SK-N-SH (cell line): ENCODE results near the gene MIF4GD. TPM values are rescaled to one million over a fixed set of nuclear protein-coding genes. Genes with fewer than 3 reads are reported as not detected.

Experiments used
- CTCF ChIA-PET: fragments of 300-600, 350-600 bp; formaldehyde crosslinking; extraction: SDS; loops from one replicate; lab custom pipeline; 2021; lab: Yijun Ruan, JAX
- POLR2A ChIA-PET: fragments of 350-600 bp; sonication (Branson Sonifier 250); formaldehyde crosslinking; extraction: SDS; loops from one replicate; lab custom pipeline; 2020; ENCODE audit warnings: antibody characterized with exemption, inconsistent platforms; lab: Yijun Ruan, JAX
- DNase-seq: peaks from one replicate; pipeline ENCODE4 v3.0.0; 2012
- H2AFZ ChIP-seq: fragments of 200-600 bp; sonication (generic); 2 replicates; pipeline ENCODE4 v1.8.1; 2016; ENCODE audit warnings: antibody characterized with exemption, mild to moderate bottlenecking, low read depth
- H3F3A ChIP-seq: fragments of 200-600 bp; sonication (generic); replicated peaks from 2 replicates; pipeline ENCODE3; 2016; ENCODE audit warnings: antibody characterized with exemption, mild to moderate bottlenecking; ENCODE audit not compliant: insufficient read depth
- H3K27ac ChIP-seq, 2 experiments: fragments of 200-500 bp in 1 of 2; fragments of 200-600 bp in 1 of 2; sonication (Bioruptor generic) in 1 of 2; sonication (generic), shearing (Covaris generic) in 1 of 2; 2 replicates each; pipeline versions ENCODE4 v1.5.1 to v1.6.1; 2014 to 2016; ENCODE audit warnings: low read depth in 2 of 2, inconsistent platforms in 1 of 2, low read length in 1 of 2, mild to moderate bottlenecking in 1 of 2, mixed read lengths in 1 of 2
- H3K27me3 ChIP-seq: fragments of 200-600 bp; sonication (generic), shearing (Covaris generic); 2 replicates; pipeline ENCODE4 v1.6.1; 2016; ENCODE audit warnings: mixed run types; ENCODE audit not compliant: insufficient read depth
- H3K36me3 ChIP-seq, 2 experiments: fragments of 200-500 bp in 1 of 2; fragments of 200-600 bp in 1 of 2; sonication (Bioruptor generic) in 1 of 2; sonication (generic) in 1 of 2; replicated peaks in 1 of 2; 2 replicates each; pipeline versions ENCODE3 to v1.5.1; 2014 to 2016; ENCODE audit warnings: low read length in 1 of 2, mild to moderate bottlenecking in 1 of 2; ENCODE audit not compliant: insufficient read depth in 2 of 2, control insufficient read depth in 1 of 2
- H3K4me1 ChIP-seq, 2 experiments: fragments of 200-500 bp in 1 of 2; fragments of 200-600 bp in 1 of 2; sonication (Bioruptor generic) in 1 of 2; sonication (generic), shearing (Covaris generic) in 1 of 2; 2 replicates each; pipeline versions ENCODE4 v1.5.1 to v1.6.1; 2014 to 2016; ENCODE audit warnings: low read depth in 1 of 2, low read length in 1 of 2, mixed run types in 1 of 2; ENCODE audit not compliant: insufficient read depth in 2 of 2, control insufficient read depth in 1 of 2
- H3K4me2 ChIP-seq: fragments of 200-600 bp; sonication (generic), shearing (Covaris generic); 2 replicates; pipeline ENCODE4 v1.6.1; 2017; ENCODE audit warnings: mixed run types
- H3K4me3 ChIP-seq, 2 experiments: fragments of 200-500 bp in 1 of 2; fragments of 200-600 bp in 1 of 2; sonication (Bioruptor generic) in 1 of 2; sonication (generic), shearing (Covaris generic) in 1 of 2; 2 replicates each; pipeline versions ENCODE4 v1.5.1 to v1.8.1; 2014 to 2016; ENCODE audit warnings: low read depth in 2 of 2, inconsistent platforms in 1 of 2, low read length in 1 of 2, mild to moderate bottlenecking in 1 of 2, mixed read lengths in 1 of 2, moderate library complexity in 1 of 2
- H3K79me2 ChIP-seq: fragments of 200-600 bp; sonication (generic); 2 replicates; pipeline ENCODE4 v1.8.1; 2017; ENCODE audit warnings: mild to moderate bottlenecking; ENCODE audit not compliant: insufficient read depth
- H3K9ac ChIP-seq: fragments of 200-600 bp; sonication (generic); 2 replicates; pipeline ENCODE4 v1.6.1; 2017; ENCODE audit warnings: mixed run types
- H3K9me2 ChIP-seq: fragments of 200-600 bp; sonication (generic); 2 replicates; pipeline ENCODE4 v1.6.1; 2017; ENCODE audit warnings: mixed run types
- H3K9me3 ChIP-seq: fragments of 200-600 bp; sonication (generic); 2 replicates; pipeline ENCODE4 v1.6.1; 2017; ENCODE audit warnings: mixed run types, mild to moderate bottlenecking, moderate library complexity
- H4K20me1 ChIP-seq: fragments of 200-600 bp; sonication (generic); 2 replicates; pipeline ENCODE4 v1.6.1; 2017; ENCODE audit warnings: mild to moderate bottlenecking, mixed run types; ENCODE audit not compliant: insufficient read depth
- FOXJ3 ChIP-seq: sonication (generic); formaldehyde crosslinking; IDR thresholded peaks from 2 replicates; pipeline ENCODE4 v1.5.1; 2020; ENCODE audit warnings: mild to moderate bottlenecking, missing genetic modification reagents
- GABPA ChIP-seq: IDR thresholded peaks from 2 replicates; pipeline ENCODE4 v1.4.0; 2012; ENCODE audit warnings: low read depth, mild to moderate bottlenecking
- JUND ChIP-seq: IDR thresholded peaks from 2 replicates; pipeline ENCODE4 v1.4.0; 2012
- PBX3 ChIP-seq: IDR thresholded peaks from 2 replicates; pipeline ENCODE4; 2012
- RAD21 ChIP-seq: IDR thresholded peaks from 2 replicates; pipeline ENCODE4 v1.6.1; 2012; ENCODE audit warnings: mild to moderate bottlenecking, low read length
- RXRA ChIP-seq: IDR thresholded peaks from 2 replicates; pipeline ENCODE4 v1.4.0; 2012; ENCODE audit warnings: low read depth, mild to moderate bottlenecking, borderline replicate concordance
- SIN3A ChIP-seq: IDR thresholded peaks from 2 replicates; pipeline ENCODE4 v1.6.1; 2012; ENCODE audit warnings: low read depth, mild to moderate bottlenecking, low read length, moderate library complexity, borderline replicate concordance
- SMC3 ChIP-seq: IDR thresholded peaks from 2 replicates; pipeline ENCODE4 v1.6.1; 2012; ENCODE audit warnings: low read depth, low read length, improper control_type of control experiment
- TAF1 ChIP-seq: IDR thresholded peaks from 2 replicates; pipeline ENCODE4 v1.6.1; 2012; ENCODE audit warnings: low read depth, mild to moderate bottlenecking, low read length, moderate library complexity, borderline replicate concordance
- TEAD4 ChIP-seq: IDR thresholded peaks from 2 replicates; pipeline ENCODE4 v1.4.0; 2012; ENCODE audit warnings: mild to moderate bottlenecking, borderline replicate concordance; ENCODE audit not compliant: insufficient read depth
- USF2 ChIP-seq: fragments of 150-350 bp; IDR thresholded peaks from 2 replicates; pipeline ENCODE4 v1.6.1; 2017; ENCODE audit warnings: antibody characterized with exemption, low read length, low read depth, borderline replicate concordance
- WGBS: methylation state at CpG from one replicate; pipeline ENCODE4 v1.1.6; 2017; ENCODE audit warnings: low lambda C conversion rate; 5-methylcytosine and 5-hydroxymethylcytosine counted together
- polyA plus RNA-seq, 3 experiments: library from polyadenylated mRNA; depleted of rRNA; stranded (reverse); fragments of >200 nt; gene quantifications; 2 replicates each; pipeline ENCODE4 v1.2.3, GENCODE V29; 2012
- TF ChIP-seq, protein P1 (sequence below): IDR thresholded peaks from 2 replicates; pipeline ENCODE4 v1.4.0; 2012; ENCODE audit warnings: low read depth, borderline replicate concordance

The MIF4GD gene
- polyA plus RNA-seq, 1 of the 3 experiments (the other 2 are of a cell fraction) = 65.4 TPM

GRCh38 chr17:75219815-75220214 lies 51.2 kb downstream of the MIF4GD start:
- CTCF ChIA-PET = interaction anchor here (1.0 to 14.9 kb wide), 8 partner anchors 11 to 231 kb away, joined by 3 to 136 read pairs (median 4); partner anchors contain the start of genes GGA3 and MRPS7
- Histone ChIP-seq H4K20me1 (no peaks in the 10 kb centered on the region), H3K79me2 (peaks cover 17% of the 10 kb centered on the region), H3K4me1 (no peaks in the 10 kb centered on the region), H3K9me3 (no peaks in the 10 kb centered on the region), H3K4me2 (no peak overlapping the region), H3K4me3 (no peak overlapping the region), H3K36me3 (peaks cover 30 to 57% of the 10 kb centered on the region in 2 experiments), H3K27me3 (no peaks in the 10 kb centered on the region), H3K9ac (no peak overlapping the region), H3F3A (peaks cover 5% of the 10 kb centered on the region), H3K9me2 (no peaks in the 10 kb centered on the region), H3K27ac (no peak overlapping the region), H2AFZ (no peak overlapping the region)
- POLR2A ChIA-PET = no interaction called here
- DNase-seq = no peak
- WGBS = 95% methylated on average over 3 of the region's 3 CpGs
- TF ChIP-seq RAD21 (no peak), TAF1 (no peak), JUND (no peak), USF2 (no peak), SMC3 (no peak), FOXJ3 (no peak), SIN3A (no peak), PBX3 (no peak), GABPA (no peak), TEAD4 (no peak), RXRA (no peak)

DNA sequence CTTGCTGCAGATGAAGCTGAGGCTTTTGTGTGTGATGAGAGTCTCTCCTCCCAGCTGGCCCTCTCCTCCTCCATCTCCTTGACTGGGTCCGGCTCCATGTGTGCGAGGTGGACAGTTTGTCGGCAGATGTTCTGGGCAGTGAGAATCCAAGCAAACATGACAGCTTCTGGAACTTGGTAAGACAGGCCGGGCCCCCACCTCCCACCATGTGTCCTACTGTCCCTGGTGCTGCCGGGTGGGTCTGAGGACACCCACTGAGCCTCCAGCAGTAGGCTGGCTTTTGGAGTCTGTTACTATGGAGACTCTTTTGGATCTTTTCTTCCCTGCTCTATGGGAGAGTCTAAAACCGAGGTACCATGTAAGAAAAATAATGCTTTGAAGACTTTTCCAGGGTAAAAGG lies 52.9 kb downstream of the MIF4GD start:
- H3K36me3 ChIP-seq = peaks cover 32 to 65% of the 10 kb centered on the region in 2 experiments
- H2AFZ ChIP-seq = no peak overlapping the region
- WGBS = 99% methylated on average over 2 of the region's 6 CpGs
- H3K9me3 ChIP-seq = no peaks in the 10 kb centered on the region
- H4K20me1 ChIP-seq = no peaks in the 10 kb centered on the region
- no peak overlapping the region for H3K9ac ChIP-seq
- H3F3A ChIP-seq = peaks cover 5% of the 10 kb centered on the region
- no peaks in the 10 kb centered on the region for H3K4me1 ChIP-seq
- peaks cover 17% of the 10 kb centered on the region; the same call in 1 of the 2 replicates for H3K79me2 ChIP-seq
- CTCF ChIA-PET = interaction anchor here (1.0 to 14.9 kb wide), 5 partner anchors 11 to 104 kb away, joined by 3 to 136 read pairs (median 3); partner anchors contain the start of gene MIF4GD
- no peak overlapping the region for H3K4me2 ChIP-seq
- no peak for TF ChIP-seq SIN3A
- TF ChIP-seq, protein P1, sequence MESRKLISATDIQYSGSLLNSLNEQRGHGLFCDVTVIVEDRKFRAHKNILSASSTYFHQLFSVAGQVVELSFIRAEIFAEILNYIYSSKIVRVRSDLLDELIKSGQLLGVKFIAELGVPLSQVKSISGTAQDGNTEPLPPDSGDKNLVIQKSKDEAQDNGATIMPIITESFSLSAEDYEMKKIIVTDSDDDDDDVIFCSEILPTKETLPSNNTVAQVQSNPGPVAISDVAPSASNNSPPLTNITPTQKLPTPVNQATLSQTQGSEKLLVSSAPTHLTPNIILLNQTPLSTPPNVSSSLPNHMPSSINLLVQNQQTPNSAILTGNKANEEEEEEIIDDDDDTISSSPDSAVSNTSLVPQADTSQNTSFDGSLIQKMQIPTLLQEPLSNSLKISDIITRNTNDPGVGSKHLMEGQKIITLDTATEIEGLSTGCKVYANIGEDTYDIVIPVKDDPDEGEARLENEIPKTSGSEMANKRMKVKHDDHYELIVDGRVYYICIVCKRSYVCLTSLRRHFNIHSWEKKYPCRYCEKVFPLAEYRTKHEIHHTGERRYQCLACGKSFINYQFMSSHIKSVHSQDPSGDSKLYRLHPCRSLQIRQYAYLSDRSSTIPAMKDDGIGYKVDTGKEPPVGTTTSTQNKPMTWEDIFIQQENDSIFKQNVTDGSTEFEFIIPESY = no peak
- TF ChIP-seq RXRA = no peak
- POLR2A ChIA-PET = interaction anchor here (1.8 kb wide), 1 partner anchor 9 kb away, joined by 4 read pairs; no protein-coding TSS in a partner anchor
- DNase-seq = no peak
- H3K27me3 ChIP-seq = no peaks in the 10 kb centered on the region
- H3K9me2 ChIP-seq = no peaks in the 10 kb centered on the region
- no peak overlapping the region for H3K27ac ChIP-seq
- H3K4me3 ChIP-seq = no peak overlapping the region

Other genes with a start within 250 kb of the MIF4GD start
- 354 and 454 TPM in 2 replicates for gene ATP5PD, start 224.3 kb downstream of the MIF4GD start, polyA plus RNA-seq (2012; rRNA removed)
- gene KCTD2, start 224.0 kb downstream of the MIF4GD start, polyA plus RNA-seq (2012; rRNA removed) = 27.5 and 34.2 TPM in 2 replicates
- 0.03 and 0.06 TPM in 2 replicates for gene SLC16A5, start 183.3 kb downstream of the MIF4GD start, polyA plus RNA-seq (2012; rRNA removed)
- 7.3 and 10.8 TPM in 2 replicates for gene ARMC7, start 161.3 kb downstream of the MIF4GD start, polyA plus RNA-seq (2012; rRNA removed)
- 111 and 114 TPM in 2 replicates for gene NT5C, start 139.5 kb downstream of the MIF4GD start, polyA plus RNA-seq (2012; rRNA removed)
- 259 and 490 TPM in 2 replicates for gene JPT1, start 116.7 kb downstream of the MIF4GD start, polyA plus RNA-seq (2012; rRNA removed)
- gene SUMO2, start 88.3 kb downstream of the MIF4GD start, polyA plus RNA-seq (2012; rRNA removed) = 85.5 and 114 TPM in 2 replicates
- 80.5 and 99.8 TPM in 2 replicates for gene NUP85, start 65.6 kb downstream of the MIF4GD start, polyA plus RNA-seq (2012; rRNA removed)
- 42.5 and 43.7 TPM in 2 replicates for gene GGA3, start 9.6 kb downstream of the MIF4GD start, polyA plus RNA-seq (2012; rRNA removed)
- gene MRPS7, start 9.4 kb downstream of the MIF4GD start, polyA plus RNA-seq (2012; rRNA removed) = 82.8 and 90.4 TPM in 2 replicates
- 11.7 and 13.2 TPM in 2 replicates for gene SLC25A19, start 18.2 kb upstream of the MIF4GD start, polyA plus RNA-seq (2012; rRNA removed)
- 81.6 and 89.6 TPM in 2 replicates for gene GRB2, start 134.4 kb upstream of the MIF4GD start, polyA plus RNA-seq (2012; rRNA removed)
- gene TMEM94, start 185.4 kb upstream of the MIF4GD start, polyA plus RNA-seq (2012; rRNA removed) = 68.0 and 89.9 TPM in 2 replicates
- gene CASKIN2, start 244.3 kb upstream of the MIF4GD start, polyA plus RNA-seq (2012; rRNA removed) = 5.2 and 6.5 TPM in 2 replicates
- gene TSEN54, start 245.3 kb upstream of the MIF4GD start, polyA plus RNA-seq (2012; rRNA removed) = 29.8 and 37.7 TPM in 2 replicates